D341Med (cell line): ENCODE results near the gene KRTAP13-4.

Experiments
- DNase-seq: peaks from one replicate; pipeline ENCODE4 v3.0.0; 2012; ENCODE audit warnings: low spot score

Gene KRTAP13-4, protein sequence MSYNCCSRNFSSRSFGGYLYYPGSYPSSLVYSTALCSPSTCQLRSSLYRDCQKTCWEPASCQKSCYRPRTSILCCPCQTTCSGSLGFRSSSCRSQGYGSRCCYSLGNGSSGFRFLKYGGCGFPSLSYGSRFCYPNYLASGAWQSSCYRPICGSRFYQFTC

DNA sequence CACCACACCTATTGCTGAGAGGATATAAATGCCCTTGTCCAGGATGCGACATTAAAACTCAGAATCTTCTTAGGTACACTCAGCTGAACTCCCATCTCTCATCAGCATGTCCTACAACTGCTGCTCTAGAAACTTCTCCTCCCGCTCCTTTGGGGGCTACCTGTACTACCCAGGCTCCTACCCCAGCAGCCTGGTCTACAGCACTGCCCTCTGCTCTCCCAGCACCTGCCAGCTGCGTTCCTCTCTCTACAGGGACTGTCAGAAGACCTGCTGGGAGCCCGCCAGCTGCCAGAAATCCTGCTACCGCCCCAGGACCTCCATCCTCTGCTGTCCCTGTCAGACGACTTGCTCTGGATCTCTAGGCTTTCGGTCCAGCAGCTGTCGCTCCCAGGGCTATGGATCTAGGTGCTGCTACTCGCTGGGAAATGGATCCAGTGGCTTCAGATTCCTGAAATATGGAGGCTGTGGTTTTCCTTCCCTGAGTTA is at the start of gene KRTAP13-4:
Gene KRTAP13-4 (plus strand): TSS at position 51 of the 486 bp plus-strand sequence. CDS start 56 bp downstream, at position 107.
- DNase-seq: no peak

- DNase-seq: no peak
Observed at GRCh38 chr21:30382201-30382600, 47.8 kb upstream of the KRTAP13-4 start.

DNA sequence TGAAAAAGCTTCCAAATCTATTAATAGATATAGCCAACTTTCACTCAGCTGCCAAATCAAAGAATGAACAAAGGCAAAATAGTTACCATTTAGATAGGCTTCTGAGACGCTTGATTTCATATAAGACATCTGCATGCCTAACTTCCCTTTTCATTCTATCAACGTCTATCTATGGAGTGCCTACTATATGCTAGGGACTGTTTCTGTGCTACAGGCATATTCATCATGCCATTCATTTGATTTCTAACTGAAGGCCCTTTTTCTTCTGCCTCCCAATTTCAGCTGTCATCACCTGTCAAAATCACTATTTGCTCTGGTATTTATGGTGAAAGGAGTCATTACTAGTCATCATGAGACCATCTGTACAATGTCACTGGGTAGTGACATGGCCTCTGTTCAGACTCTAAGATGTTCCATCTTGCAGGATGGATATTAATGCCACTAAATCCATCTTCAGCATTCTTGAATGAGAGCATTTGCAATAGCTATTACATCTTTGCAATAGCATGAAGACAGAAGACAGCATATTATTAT is 38.5 kb upstream of the KRTAP13-4 start:
- DNase-seq: no peak

DNA sequence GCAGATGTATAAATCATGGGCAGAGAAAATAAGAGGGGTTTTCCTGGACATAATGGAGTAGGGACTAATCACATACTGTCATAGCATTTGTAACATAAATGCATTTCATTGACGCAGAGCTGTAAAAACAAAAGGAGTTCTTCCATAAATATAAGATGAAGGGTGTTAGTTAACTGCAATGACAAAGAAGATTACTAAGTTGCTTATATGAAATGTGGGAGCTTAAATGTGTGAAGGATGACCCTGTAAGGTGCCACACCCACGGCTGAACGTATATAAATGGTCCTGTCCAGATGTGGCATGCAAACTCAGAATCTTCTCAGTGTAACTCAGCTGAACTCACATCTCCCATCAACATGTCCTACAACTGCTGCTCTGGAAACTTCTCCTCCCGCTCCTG is 34.3 kb upstream of the KRTAP13-4 start, which contains the start of gene KRTAP13-1:
Gene KRTAP13-1 (plus strand): TSS at position 301 of the 400 bp plus-strand sequence. CDS start 56 bp downstream, at position 357.
- no peak for DNase-seq

DNA sequence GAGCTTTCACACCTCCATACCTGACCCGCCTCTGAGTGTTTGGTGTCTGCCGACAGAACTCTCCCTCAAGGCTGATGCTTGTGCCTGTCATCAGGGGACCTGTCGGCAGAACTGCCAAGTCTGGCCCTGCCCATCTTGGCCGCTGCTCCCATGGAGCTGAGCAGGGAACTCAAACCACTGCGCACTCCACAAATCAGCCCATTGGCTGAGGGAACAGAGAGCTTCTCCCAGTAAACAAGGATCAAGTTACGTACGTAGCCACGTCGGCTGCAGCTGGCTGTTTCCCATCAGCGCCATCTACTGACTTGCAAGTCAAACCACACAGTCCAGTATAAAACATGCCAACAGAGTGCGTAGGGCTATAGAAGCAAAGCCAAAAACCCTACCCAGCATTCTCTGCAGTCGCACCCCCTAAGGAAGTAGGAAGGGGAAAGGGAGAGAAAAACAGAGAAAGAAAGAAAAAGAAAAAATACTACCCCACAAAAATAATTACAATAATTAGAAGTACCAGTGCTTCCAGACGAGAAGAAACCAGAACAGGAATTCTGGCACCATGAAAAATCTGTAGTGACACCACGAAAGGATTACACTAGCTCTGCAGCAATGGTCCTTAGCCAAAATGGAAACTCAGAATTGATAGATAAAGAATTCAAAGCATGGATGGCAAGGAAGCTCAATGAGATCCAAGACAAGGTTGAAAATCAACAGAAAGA is 21.1 kb upstream of the KRTAP13-4 start:
- peak; percentile 52 for DNase-seq

- DNase-seq: no peak
Observed at GRCh38 chr21:30415993-30416392, 14.0 kb upstream of the KRTAP13-4 start.

DNA sequence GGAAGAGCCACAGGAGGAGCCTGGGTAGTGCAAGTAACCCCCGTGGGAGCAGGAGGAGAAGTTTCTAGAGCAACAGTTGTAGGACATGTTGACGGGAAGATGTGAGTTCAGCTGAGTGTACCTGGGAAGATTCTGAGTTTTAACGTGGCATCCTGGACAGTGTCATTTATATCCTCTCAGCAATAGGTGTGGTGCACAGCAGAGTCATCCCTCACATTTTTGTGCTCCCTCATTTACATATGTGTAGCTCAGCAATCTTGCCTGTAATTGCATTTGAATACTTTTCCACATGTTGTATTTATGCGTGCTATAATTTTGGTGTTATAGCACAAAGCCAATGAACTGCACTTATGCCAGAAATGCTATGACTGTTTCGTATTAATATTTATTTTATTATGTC is 4.2 kb upstream of the KRTAP13-4 start, which contains the start of gene KRTAP13-3:
Gene KRTAP13-3 (minus strand): TSS at position 101 of the 400 bp plus-strand sequence. CDS start 14 bp downstream, at position 87.
- DNase-seq: no peak

DNA sequence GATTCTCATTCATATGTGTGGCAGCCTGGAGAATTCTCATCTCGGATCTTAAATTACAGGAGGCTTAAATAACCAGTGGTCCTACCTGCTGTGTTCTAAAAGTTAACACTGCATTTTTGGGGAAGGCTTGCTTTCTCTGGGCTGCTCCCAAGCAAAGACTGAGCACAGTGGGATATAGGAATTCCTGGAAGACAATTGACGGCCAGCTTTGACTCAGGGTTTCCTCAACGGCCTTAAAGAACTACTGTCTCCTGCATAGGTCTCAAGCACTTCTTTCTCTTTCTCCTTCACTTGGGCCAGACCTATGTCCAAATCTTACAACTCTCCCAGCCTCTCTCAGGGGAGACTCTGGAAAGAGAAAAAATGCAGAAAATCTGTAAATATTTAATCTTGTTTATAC is 3.3 kb upstream of the KRTAP13-4 start:
- DNase-seq: no peak

- peak; percentile 51 for DNase-seq
Observed at GRCh38 chr21:30434033-30434631, 4.1 kb downstream of the KRTAP13-4 start.

DNA sequence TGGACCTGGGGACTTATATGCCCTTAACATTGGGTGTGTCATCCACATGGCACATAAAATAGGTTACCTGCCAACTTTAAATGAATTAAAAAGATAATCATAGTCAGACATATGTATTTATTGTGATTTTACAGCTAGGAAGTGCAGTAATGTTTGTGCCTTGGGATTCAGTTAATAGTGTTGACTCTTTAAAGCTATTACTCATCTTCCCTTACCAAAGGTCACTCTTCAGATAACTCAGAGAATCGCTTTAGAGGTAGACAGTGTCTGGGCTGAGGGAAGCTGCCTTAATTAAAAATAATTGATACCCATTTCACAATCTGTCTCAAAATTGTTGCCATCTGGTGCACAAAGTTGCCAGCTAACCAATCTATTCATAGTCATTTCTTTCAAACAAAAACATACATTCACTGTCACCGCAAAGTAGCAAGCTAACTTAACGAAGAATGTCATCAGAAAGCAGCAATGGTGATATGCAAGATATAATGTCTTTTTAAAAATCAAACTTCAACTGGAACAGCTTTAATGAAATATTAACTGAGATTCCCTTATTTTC is 7.1 kb downstream of the KRTAP13-4 start:
- DNase-seq: no peak

DNA sequence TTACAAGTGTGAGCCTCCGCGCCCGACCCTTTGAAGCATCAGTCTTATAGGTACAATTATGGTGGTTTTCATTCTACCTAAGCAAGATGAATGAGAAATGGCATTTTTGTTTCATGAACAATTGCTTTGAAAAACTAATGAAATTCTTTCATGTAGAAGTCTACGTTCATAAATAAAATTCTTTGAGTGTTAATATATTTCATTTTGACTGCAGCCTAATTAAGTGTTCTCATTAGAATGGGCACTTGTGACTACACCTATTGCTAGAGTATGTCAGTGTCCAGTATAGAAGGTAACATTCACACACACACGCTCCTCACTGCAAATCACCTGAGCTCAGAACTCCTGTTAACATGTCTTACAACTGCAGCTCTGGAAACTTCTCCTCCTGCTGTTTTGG is 10.0 kb downstream of the KRTAP13-4 start, which contains the start of gene KRTAP15-1:
Gene KRTAP15-1 (plus strand): TSS at position 301 of the 400 bp plus-strand sequence. CDS start 53 bp downstream, at position 354.
- no peak for DNase-seq

DNA sequence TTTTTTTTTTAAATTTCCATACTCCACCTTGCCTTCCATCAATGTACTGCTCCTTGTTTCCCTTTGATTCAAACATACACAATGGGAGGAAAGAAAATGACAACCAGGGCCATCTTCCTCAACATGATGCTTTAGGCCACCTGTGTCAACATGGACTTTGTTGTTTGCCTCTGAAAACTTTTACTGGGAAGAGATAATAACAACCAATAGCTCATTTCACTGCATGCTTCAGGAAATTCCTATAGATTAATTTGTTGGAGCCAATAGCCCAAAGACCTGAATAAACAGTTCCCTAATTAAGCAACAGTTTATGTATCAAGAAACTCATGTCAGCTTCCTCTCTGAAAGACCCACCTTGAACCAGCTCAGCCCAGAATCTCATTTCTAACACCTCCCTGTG is 13.2 kb downstream of the KRTAP13-4 start:
- DNase-seq: no peak

DNA sequence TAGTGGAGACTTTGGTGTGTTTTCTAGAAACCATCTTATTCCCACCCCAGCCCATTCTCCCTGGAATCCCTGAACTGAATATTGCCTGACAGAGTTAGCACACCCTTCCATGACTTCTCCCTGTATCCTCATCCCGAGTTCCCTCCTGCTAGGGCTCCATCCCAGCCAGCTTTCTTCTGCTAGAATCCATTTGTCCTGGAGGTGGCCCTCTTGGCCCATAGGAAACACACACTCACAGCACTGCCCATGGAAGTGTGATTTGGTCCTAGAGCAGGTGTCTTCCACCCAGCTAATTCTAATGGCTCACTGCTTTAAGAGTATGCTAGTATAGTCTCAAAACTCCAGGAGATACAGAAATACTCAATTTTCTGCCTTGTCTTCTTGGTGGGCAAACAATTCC is 14.2 kb downstream of the KRTAP13-4 start:
- DNase-seq: no peak

- no peak for DNase-seq
Observed at GRCh38 chr21:30447056-30447455, 17.0 kb downstream of the KRTAP13-4 start.

DNA sequence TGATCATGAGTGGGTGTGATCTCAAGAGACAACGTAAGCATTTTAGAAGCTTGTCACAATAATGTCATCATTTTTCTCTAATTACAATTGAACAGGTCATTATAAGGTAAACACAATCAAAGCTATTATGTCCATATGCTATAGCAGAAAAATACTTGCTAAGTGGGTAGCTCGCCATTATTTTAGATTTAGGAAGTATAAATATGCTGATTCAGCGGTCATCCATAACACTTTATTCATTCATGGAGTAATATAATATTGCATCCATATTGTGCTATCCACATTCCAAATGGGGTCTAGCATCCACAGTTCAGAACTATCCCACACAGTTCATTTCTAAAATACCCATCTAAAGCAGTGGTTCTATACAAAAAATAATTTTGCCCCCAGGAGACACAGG is 18.5 kb downstream of the KRTAP13-4 start:
- DNase-seq: no peak

DNA sequence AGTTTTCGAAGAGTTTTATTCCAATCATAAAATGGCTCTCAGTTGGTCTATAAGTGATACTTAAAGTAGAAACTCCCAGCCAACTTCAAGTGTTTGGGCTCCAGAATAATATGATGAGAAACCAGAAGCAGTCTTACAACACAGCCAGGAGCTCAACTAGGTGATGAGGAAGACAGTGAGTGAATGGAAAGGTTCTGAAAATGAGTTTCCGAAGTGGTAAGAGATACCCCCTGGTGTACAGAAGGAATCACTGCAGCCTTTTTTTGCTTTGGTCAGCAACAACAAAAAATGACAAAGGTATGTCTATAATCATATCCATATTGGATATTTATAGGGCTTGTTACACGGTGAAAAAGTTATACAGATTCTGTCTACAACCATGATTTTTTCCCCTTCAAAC is 33.7 kb downstream of the KRTAP13-4 start:
- peak; percentile 37 for DNase-seq

DNA sequence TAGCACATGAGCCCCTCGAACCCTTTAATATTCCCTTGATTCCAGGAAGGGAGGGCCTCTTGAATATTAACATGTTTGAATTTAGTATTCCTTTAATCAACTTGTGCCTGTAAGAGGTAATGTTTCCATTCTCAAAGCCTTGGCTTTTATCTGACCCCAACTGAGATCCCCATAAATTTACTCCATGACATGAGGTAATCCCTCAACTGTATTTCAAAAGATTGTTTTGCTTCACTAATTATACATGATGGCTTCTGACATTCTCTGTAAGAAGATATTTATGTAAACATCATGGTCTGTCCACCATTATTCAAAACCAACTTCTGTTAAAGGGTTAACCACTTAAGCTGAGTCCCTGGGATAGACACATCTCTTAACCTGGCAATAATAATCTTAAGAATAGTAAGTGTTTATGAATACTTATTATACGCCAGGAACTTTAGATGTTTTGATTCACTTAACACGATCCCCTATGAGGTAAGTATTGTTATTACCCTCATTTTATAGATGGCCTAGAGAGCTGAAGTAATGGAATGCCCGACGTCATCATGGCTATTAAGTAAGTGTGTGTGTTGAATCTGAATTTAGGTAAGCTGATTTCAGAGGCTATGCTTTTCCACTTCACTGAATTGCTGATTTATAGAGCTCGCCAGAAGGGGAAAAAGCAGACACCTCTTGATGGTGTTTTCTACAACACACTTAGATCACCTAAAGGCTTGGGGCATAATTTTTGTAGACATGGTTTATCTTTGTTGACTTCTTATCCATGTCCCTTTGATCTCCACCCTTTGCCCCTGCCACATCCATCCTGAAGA is 39.1 kb downstream of the KRTAP13-4 start:
- no peak for DNase-seq

- DNase-seq: no peak
Observed at GRCh38 chr21:30478004-30478403, 48.0 kb downstream of the KRTAP13-4 start.

- no peak for DNase-seq
Observed at GRCh38 chr21:30479259-30479658, 49.2 kb downstream of the KRTAP13-4 start.

GRCh38 chr21:30480145-30480544 is 50.1 kb downstream of the KRTAP13-4 start, which contains the start of gene KRTAP19-1:
Gene KRTAP19-1 (minus strand): TSS chr21:30480367. CDS start chr21:30480317, 50 bp downstream.
- DNase-seq: no peak
